ENCODE results near the gene PCDHGA11. TPM values are rescaled to one million over a fixed set of nuclear protein-coding genes. Genes with fewer than 3 reads are reported as not detected.

Gene PCDHGA11
- total RNA-seq (2022; extraction: Qiagen RNA extraction), result 0.02 to 0.03 TPM in 2 of 5 replicates, not detected in the others

DNA sequence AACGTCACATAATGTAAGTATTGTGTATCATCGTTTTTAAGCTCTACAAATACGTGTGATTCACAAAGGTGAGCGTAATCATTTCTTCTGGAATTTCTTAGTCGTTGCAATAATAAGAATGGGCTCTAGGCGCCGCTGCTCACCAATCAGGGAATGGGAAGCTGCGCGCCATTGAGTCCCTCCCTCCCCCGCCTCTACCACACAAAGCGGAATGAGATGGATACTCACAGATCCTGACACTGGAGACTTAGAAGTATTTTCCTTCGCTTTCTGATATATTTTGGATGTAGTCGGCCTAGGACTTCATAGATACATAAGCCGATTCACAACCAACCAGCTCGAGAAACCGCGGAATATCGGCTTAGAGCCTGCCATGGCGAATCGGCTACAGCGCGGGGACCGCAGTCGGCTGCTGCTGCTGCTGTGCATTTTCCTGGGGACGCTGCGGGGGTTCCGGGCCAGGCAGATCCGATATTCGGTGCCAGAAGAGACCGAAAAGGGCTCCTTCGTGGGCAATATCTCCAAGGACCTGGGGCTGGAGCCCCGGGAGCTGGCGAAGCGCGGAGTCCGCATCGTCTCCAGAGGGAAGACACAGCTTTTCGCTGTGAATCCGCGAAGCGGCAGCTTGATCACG lies at the start of gene PCDHGA11:
TSS of gene PCDHGA11 (plus strand) at position 197 of the 634 bp plus-strand sequence. CDS start at position 374, 177 bp downstream.

DNA sequence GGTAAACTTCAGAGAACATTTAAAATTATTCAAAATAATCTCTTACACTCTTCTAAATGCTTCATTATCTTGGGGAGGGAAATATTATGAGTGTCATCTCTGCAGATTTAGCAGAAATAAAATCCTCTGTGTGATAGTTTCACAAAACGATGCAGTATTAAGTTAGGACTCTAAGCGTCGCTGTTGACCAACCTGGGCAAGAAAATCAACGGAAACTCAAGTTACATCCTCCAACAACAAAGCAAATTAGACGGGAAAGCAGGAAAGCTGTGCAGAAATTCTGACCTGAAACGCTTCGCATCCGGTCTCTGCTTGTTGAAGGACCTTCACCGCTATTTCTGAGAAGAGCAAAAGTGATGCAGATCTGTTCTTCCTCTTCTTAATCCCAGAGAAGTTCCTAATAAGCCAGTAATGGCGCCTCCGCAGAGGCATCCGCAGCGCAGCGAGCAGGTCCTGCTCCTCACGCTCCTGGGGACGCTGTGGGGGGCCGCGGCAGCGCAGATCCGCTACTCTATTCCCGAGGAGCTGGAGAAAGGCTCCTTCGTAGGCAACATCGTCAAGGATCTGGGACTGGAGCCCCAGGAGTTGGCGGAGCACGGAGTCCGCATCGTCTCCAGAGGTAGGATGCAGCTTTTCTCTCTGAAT lies 47.1 kb upstream of the PCDHGA11 start, which contains the start of gene PCDHGA6:
TSS of gene PCDHGA6 (plus strand) at position 219 of the 645 bp plus-strand sequence. CDS start at position 412, 193 bp downstream.

DNA sequence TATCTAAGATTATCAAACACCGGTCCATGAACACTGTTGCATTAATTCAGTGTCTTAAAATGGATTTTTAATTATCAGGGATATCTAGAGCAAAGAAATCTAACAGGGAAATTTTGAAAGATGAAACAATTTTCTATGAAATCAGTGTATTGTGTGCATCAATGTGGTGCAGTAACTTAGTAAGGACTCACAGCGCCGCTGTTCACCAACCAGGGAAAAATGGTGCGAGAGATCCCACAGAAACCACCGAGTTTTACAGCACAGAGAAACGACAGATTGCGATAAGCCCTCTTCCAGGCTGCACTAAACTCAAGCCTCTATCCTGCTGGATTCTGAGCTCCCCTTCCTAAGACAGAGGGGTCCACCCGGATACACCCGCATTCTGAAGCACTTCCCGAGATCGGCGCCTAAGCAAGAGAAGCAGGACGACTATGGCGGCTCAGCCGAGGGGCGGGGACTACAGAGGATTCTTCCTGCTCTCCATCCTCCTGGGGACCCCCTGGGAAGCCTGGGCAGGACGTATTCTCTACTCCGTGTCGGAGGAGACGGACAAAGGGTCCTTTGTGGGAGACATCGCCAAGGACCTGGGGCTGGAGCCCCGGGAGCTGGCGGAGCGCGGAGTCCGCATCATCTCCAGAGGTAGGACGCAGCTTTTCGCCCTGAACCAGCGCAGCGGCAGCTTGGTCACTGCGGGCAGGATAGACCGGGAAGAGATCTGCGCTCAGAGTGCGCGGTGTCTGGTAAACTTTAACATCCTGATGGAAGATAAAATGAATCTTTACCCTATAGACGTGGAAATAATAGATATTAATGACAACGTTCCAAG lies 38.2 kb upstream of the PCDHGA11 start, which contains the start of gene PCDHGA7:
TSS of gene PCDHGA7 (plus strand) at position 274 of the 826 bp plus-strand sequence. CDS start at position 432, 158 bp downstream.

DNA sequence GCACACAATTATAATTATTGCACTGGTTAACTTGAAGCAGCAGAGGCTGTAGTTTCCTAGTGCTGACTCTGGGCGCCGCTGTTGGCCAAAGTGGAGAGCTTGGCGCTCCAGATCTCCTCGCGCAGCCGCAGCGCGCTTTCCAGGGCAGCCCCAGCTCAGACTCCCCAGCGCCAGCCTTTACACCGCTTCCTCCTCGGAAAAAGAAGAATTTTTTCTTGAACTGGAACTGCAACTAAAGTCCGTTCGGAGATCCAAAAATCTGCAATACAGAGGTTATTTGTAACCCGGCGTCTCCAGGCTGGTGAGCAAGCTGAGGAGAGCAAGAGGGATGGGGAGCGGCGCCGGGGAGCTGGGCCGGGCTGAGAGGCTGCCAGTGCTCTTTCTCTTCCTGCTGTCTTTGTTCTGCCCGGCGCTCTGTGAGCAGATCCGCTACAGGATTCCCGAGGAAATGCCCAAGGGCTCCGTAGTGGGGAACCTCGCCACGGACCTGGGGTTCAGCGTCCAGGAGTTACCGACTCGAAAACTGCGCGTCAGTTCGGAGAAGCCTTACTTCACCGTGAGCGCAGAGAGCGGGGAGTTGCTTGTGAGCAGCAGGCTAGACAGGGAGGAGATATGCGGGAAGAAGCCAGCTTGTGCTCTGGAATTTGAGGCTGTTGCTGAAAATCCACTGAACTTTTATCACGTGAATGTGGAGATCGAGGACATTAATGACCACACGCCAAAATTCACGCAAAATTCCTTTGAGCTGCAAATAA lies 33.1 kb upstream of the PCDHGA11 start, which contains the start of gene PCDHGB4:
TSS of gene PCDHGB4 (plus strand) at position 142 of the 755 bp plus-strand sequence. CDS start at position 329, 187 bp downstream.

DNA sequence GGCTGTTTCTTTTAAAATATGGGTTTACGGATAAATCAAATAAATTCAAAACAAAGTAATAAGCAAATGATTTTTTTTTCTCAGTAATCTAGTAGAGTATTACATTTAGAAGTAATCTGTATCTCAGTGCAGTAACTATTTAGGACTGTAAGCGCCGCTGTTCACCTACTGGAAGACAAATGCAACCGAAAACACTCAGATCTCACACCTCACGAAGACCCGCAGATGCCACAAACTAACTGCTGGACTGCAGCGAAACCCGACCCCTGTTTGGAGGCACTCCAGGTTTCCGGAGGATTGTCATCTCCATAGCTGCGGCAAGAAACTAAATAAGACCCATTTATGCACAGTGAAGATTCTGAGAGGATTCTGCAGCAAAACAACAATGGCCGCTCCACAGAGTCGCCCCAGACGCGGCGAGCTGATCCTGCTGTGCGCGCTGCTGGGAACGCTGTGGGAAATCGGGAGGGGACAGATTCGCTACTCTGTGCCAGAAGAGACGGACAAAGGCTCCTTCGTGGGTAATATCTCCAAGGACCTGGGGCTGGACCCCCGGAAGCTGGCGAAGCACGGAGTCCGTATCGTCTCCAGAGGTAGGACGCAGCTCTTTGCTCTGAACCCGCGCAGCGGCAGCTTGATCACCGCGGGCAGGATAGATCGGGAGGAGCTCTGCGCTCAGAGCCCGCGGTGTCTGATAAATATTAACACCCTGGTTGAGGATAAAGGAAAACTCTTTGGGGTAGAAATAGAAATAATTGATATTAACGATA lies 28.2 kb upstream of the PCDHGA11 start, which contains the start of gene PCDHGA8:
TSS of gene PCDHGA8 (plus strand) at position 205 of the 770 bp plus-strand sequence. CDS start at position 386, 181 bp downstream.

DNA sequence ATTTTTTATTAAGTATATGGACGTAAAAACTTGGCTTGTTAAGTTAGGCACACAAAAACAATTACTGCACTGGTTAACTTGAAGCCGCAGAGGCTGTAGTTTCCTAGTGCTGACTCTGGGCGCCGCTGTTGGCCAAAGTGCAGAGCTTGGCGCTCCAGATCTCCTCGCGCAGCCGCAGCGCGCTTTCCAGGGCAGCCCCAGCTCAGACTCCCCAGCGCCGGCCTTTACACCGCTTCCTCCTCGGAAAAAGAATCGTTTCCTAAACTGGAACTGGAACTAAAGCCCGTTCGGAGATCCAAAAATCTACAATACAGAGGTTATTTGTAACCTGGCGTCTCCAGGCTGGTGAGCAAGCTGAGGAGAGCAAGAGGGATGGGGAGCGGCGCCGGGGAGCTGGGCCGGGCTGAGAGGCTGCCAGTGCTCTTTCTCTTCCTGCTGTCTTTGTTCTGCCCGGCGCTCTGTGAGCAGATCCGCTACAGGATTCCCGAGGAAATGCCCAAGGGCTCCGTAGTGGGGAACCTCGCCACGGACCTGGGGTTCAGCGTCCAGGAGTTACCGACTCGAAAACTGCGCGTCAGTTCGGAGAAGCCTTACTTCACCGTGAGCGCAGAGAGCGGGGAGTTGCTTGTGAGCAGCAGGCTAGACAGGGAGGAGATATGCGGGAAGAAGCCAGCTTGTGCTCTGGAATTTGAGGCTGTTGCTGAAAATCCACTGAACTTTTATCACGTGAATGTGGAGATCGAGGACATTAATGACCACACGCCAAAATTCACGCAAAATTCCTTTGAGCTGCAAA lies 22.9 kb upstream of the PCDHGA11 start, which contains the start of gene PCDHGB5:
TSS of gene PCDHGB5 (plus strand) at position 192 of the 796 bp plus-strand sequence. CDS start at position 373, 181 bp downstream.

DNA sequence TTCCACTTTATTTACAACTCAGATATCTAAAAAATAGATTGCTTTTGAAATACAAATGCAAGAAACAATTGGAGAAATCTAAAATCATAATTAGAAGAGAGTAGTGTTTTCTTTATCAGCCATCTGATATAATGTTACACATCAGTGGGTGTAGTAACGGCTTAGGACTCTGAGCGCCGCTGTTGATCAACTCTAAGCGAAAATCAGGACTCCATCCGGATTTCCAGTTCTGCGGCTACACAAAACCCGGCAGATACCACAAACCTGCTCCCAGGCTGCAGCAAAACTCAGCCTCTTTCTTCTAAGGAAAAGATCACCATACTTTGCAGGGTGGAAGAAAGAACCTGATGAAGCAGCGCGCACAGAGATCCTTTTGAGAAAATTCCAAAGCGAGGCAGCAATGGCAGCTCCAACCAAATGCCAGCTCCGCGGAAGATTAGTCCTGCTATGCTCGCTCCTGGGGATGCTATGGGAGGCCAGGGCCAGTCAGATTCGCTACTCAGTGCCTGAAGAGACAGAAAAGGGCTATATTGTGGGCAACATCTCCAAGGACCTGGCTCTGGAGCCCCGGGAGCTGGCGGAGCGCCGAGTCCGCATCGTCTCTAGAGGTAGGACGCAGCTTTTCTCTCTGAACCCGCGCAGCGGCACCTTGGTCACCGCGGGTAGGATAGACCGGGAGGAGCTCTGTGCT lies 18.2 kb upstream of the PCDHGA11 start, which contains the start of gene PCDHGA9:
TSS of gene PCDHGA9 (plus strand) at position 226 of the 691 bp plus-strand sequence. CDS start at position 401, 175 bp downstream.

DNA sequence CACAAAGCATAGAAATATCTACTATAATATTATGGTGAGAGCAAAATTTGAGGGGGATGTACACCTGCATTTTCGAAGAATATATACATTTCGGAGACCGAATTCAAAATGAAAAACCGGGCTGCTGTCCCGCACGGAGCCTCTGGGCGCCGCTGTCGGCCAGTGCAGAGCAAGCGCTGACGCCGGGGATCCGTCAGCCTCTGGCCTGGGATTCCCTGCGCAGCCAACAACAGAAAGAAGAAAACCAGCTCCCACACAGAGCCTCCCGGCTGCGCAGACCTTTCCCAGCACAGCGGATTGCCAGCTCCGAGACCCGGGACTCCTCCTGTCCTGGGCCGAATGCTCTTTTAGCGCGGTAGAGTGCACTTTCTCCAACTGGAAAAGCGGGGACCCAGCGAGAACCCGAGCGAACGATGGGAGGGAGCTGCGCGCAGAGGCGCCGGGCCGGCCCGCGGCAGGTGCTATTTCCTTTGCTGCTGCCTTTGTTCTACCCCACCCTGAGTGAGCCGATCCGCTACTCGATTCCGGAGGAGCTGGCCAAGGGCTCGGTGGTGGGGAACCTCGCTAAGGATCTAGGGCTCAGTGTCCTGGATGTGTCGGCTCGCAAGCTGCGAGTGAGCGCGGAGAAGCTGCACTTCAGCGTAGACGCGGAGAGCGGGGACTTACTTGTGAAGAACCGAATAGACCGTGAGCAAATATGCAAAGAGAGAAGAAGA lies 12.9 kb upstream of the PCDHGA11 start, which contains the start of gene PCDHGB6:
TSS of gene PCDHGB6 (plus strand) at position 232 of the 716 bp plus-strand sequence. CDS start at position 414, 182 bp downstream.

DNA sequence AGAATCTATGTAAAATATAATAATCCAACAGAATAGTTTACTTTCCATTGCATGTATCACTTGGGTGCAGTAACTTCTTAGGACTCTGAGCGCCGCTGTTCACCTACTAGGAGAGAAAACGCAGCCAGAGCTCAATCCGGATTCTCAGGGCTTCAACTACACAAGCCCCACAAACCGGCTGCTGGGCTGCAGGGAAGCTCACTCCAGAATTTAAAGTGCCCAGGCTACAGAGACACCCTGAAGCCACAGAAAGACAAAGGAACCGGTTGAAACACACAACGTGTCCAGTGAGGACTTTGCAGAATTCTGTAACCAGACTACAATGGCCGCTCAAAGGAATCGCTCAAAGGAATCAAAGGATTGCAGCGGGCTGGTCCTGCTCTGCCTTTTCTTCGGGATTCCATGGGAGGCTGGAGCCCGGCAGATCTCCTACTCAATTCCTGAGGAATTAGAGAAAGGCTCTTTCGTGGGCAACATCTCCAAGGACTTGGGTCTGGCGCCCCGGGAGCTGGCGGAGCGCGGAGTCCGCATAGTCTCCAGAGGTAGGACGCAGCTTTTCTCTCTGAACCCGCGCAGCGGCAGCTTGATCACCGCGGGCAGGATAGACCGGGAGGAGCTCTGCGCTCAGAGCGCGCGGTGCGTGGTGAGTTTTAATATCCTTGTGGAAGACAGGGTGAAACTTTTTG lies 7.9 kb upstream of the PCDHGA11 start, which contains the start of gene PCDHGA10:
TSS of gene PCDHGA10 (plus strand) at position 134 of the 686 bp plus-strand sequence. CDS start at position 323, 189 bp downstream.

DNA sequence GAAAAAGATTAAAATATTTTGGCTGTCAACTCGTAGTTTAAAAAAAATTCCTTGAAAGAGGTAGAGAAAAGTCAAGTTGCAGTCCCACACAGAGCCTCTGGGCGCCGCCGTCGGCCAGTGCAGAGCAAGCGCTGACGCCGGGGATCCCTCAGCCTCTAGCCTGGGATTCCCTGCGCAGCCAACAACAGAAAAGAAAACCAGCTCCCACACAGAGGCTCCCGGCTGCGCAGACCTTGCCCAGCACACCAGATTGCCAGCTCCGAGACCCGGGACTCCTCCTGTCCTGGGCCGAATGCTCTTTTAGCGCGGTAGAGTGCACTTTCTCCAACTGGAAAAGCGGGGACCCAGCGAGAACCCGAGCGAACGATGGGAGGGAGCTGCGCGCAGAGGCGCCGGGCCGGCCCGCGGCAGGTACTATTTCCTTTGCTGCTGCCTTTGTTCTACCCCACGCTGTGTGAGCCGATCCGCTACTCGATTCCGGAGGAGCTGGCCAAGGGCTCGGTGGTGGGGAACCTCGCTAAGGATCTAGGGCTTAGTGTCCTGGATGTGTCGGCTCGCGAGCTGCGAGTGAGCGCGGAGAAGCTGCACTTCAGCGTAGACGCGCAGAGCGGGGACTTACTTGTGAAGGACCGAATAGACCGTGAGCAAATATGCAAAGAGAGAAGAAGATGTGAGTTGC lies 3.2 kb upstream of the PCDHGA11 start, which contains the start of gene PCDHGB7:
TSS of gene PCDHGB7 (plus strand) at position 184 of the 679 bp plus-strand sequence. CDS start at position 367, 183 bp downstream.

DNA sequence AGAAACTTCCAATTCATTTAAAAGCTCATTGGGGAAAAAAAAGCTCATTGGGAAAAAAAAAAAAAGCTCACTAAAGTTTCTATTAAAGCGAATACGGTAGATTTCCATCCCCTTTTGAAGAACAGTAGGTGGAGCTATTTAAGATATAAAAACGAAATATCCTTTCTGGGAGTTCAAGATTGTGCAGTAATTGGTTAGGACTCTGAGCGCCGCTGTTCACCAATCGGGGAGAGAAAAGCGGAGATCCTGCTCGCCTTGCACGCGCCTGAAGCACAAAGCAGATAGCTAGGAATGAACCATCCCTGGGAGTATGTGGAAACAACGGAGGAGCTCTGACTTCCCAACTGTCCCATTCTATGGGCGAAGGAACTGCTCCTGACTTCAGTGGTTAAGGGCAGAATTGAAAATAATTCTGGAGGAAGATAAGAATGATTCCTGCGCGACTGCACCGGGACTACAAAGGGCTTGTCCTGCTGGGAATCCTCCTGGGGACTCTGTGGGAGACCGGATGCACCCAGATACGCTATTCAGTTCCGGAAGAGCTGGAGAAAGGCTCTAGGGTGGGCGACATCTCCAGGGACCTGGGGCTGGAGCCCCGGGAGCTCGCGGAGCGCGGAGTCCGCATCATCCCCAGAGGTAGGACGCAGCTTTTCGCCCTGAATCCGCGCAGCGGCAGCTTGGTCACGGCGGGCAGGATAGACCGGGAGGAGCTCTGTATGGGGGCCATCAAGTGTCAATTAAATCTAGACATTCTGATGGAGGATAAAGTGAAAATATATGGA lies 9.7 kb downstream of the PCDHGA11 start, which contains the start of gene PCDHGA12:
TSS of gene PCDHGA12 (plus strand) at position 176 of the 782 bp plus-strand sequence. CDS start at position 429, 253 bp downstream.

Other genes with a start within 250 kb of the PCDHGA11 start
- gene PCDHB7, start 248.4 kb upstream of the PCDHGA11 start, total RNA-seq (2022; extraction: Qiagen RNA extraction), result 0.02 TPM in 1 of 5 replicates, not detected in the others
- 0.15 to 0.41 TPM (median 0.29 TPM) in 5 replicates for gene PCDHB8, start 243.3 kb upstream of the PCDHGA11 start, total RNA-seq (2022; extraction: Qiagen RNA extraction)
- gene PCDHB16, start 238.7 kb upstream of the PCDHGA11 start, total RNA-seq (2022; extraction: Qiagen RNA extraction), result 0.05 to 0.15 TPM (median 0.09 TPM) in 5 replicates
- 0.02 to 0.07 TPM in 2 of 5 replicates, not detected in the others for gene PCDHB9, start 233.9 kb upstream of the PCDHGA11 start, total RNA-seq (2022; extraction: Qiagen RNA extraction)
- 0.06 to 0.08 TPM (median 0.07 TPM) in 3 of 5 replicates, not detected in the others for gene PCDHB10, start 228.7 kb upstream of the PCDHGA11 start, total RNA-seq (2022; extraction: Qiagen RNA extraction)
- 0.07 to 0.08 TPM (median 0.07 TPM) in 4 of 5 replicates, not detected in the other for gene PCDHB11, start 221.4 kb upstream of the PCDHGA11 start, total RNA-seq (2022; extraction: Qiagen RNA extraction)
- gene PCDHB12, start 212.3 kb upstream of the PCDHGA11 start, total RNA-seq (2022; extraction: Qiagen RNA extraction), result 0.03 to 0.05 TPM in 2 of 5 replicates, not detected in the others
- 0.04 to 0.09 TPM (median 0.07 TPM) in 5 replicates for gene PCDHB13, start 207.1 kb upstream of the PCDHGA11 start, total RNA-seq (2022; extraction: Qiagen RNA extraction)
- gene PCDHB14, start 197.7 kb upstream of the PCDHGA11 start, total RNA-seq (2022; extraction: Qiagen RNA extraction), result 0.01 to 0.09 TPM (median 0.06 TPM) in 5 replicates
- 0.05 to 0.16 TPM (median 0.05 TPM) in 5 replicates for gene PCDHB15, start 175.7 kb upstream of the PCDHGA11 start, total RNA-seq (2022; extraction: Qiagen RNA extraction)
- gene SLC25A2, start 117.0 kb upstream of the PCDHGA11 start, total RNA-seq (2022; extraction: Qiagen RNA extraction), result not detected in 5 replicates
- gene TAF7, start 100.3 kb upstream of the PCDHGA11 start, total RNA-seq (2022; extraction: Qiagen RNA extraction), result 61.8 to 74.9 TPM (median 70.3 TPM) in 5 replicates
- gene PCDHGA1, start 90.5 kb upstream of the PCDHGA11 start, total RNA-seq (2022; extraction: Qiagen RNA extraction), result 0.22 to 0.32 TPM (median 0.26 TPM) in 5 replicates
- 0.46 to 0.83 TPM (median 0.69 TPM) in 5 replicates for gene PCDHGA2, start 82.3 kb upstream of the PCDHGA11 start, total RNA-seq (2022; extraction: Qiagen RNA extraction)
- gene PCDHGA3, start 77.2 kb upstream of the PCDHGA11 start, total RNA-seq (2022; extraction: Qiagen RNA extraction), result 0.02 to 0.05 TPM (median 0.03 TPM) in 4 of 5 replicates, not detected in the other
- 1.5 to 2.2 TPM (median 1.8 TPM) in 5 replicates for gene PCDHGB1, start 71.0 kb upstream of the PCDHGA11 start, total RNA-seq (2022; extraction: Qiagen RNA extraction)
- gene PCDHGA4, start 66.0 kb upstream of the PCDHGA11 start, total RNA-seq (2022; extraction: Qiagen RNA extraction), result 0.08 to 0.21 TPM (median 0.14 TPM) in 5 replicates
- 0.05 to 0.16 TPM (median 0.11 TPM) in 5 replicates for gene PCDHGB2, start 61.1 kb upstream of the PCDHGA11 start, total RNA-seq (2022; extraction: Qiagen RNA extraction)
- 0.09 to 0.21 TPM (median 0.15 TPM) in 5 replicates for gene PCDHGA5, start 56.9 kb upstream of the PCDHGA11 start, total RNA-seq (2022; extraction: Qiagen RNA extraction)
- 0.09 to 0.43 TPM (median 0.21 TPM) in 5 replicates for gene PCDHGB3, start 50.8 kb upstream of the PCDHGA11 start, total RNA-seq (2022; extraction: Qiagen RNA extraction)
- gene PCDHGA6, start 47.2 kb upstream of the PCDHGA11 start, total RNA-seq (2022; extraction: Qiagen RNA extraction), result 0.12 to 0.32 TPM (median 0.29 TPM) in 5 replicates
- gene PCDHGA7, start 38.3 kb upstream of the PCDHGA11 start, total RNA-seq (2022; extraction: Qiagen RNA extraction), result 0.73 to 1.1 TPM (median 0.95 TPM) in 5 replicates
- 0.50 to 1.2 TPM (median 0.97 TPM) in 5 replicates for gene PCDHGB4, start 33.4 kb upstream of the PCDHGA11 start, total RNA-seq (2022; extraction: Qiagen RNA extraction)
- 0.03 to 0.05 TPM (median 0.04 TPM) in 3 of 5 replicates, not detected in the others for gene PCDHGA8, start 28.4 kb upstream of the PCDHGA11 start, total RNA-seq (2022; extraction: Qiagen RNA extraction)
- 2.0 to 2.7 TPM (median 2.5 TPM) in 5 replicates for gene PCDHGB5, start 23.1 kb upstream of the PCDHGA11 start, total RNA-seq (2022; extraction: Qiagen RNA extraction)
- gene PCDHGA9, start 18.3 kb upstream of the PCDHGA11 start, total RNA-seq (2022; extraction: Qiagen RNA extraction), result 0.04 to 0.07 TPM (median 0.05 TPM) in 4 of 5 replicates, not detected in the other
- 0.08 to 0.15 TPM (median 0.13 TPM) in 5 replicates for gene PCDHGB6, start 13.0 kb upstream of the PCDHGA11 start, total RNA-seq (2022; extraction: Qiagen RNA extraction)
- gene PCDHGA10, start 8.1 kb upstream of the PCDHGA11 start, total RNA-seq (2022; extraction: Qiagen RNA extraction), result 0.02 TPM in 2 of 5 replicates, not detected in the others
- 0.02 to 0.11 TPM (median 0.07 TPM) in 5 replicates for gene PCDHGB7, start 3.4 kb upstream of the PCDHGA11 start, total RNA-seq (2022; extraction: Qiagen RNA extraction)
- gene PCDHGA12, start 9.5 kb downstream of the PCDHGA11 start, total RNA-seq (2022; extraction: Qiagen RNA extraction), result not detected in 5 replicates
- 6.1 to 7.2 TPM (median 6.6 TPM) in 5 replicates for gene PCDHGC3, start 54.9 kb downstream of the PCDHGA11 start, total RNA-seq (2022; extraction: Qiagen RNA extraction)
- not detected in 5 replicates for gene PCDHGC4, start 64.0 kb downstream of the PCDHGA11 start, total RNA-seq (2022; extraction: Qiagen RNA extraction)
- 0.03 TPM in 1 of 5 replicates, not detected in the others for gene PCDHGC5, start 68.0 kb downstream of the PCDHGA11 start, total RNA-seq (2022; extraction: Qiagen RNA extraction)
- gene DIAPH1, start 197.9 kb downstream of the PCDHGA11 start, total RNA-seq (2022; extraction: Qiagen RNA extraction), result 92.7 to 102 TPM (median 96.0 TPM) in 5 replicates
- gene HDAC3, start 215.8 kb downstream of the PCDHGA11 start, total RNA-seq (2022; extraction: Qiagen RNA extraction), result 46.9 to 49.8 TPM (median 48.3 TPM) in 5 replicates
- 3.0 to 4.2 TPM (median 3.8 TPM) in 5 replicates for gene RELL2, start 215.9 kb downstream of the PCDHGA11 start, total RNA-seq (2022; extraction: Qiagen RNA extraction)
- 7.8 to 12.5 TPM (median 10.5 TPM) in 5 replicates for gene FCHSD1, start 230.4 kb downstream of the PCDHGA11 start, total RNA-seq (2022; extraction: Qiagen RNA extraction)

Data from A549 treated with dexamethasone at 1 μM for 4 hours (cell line).